ENCODE measurements around the gene TKFC.
"Not testable (repeated sequence)": the region's sequence is repeated elsewhere in the genome, so short reads cannot be mapped to it uniquely, and the experiment has no call there.

TKFC gene

GRCh38 chr11:61368646-61369045 lies 35.6 kb downstream of the TKFC start:
- DNase-seq (ENCODE audit: low read depth): no peak

- DNase-seq (ENCODE audit: low read depth): peak; percentile 94
These were observed 36.6 kb downstream of the TKFC start for GRCh38 chr11:61369372-61370348.

GRCh38 chr11:61370349-61371005 lies 37.4 kb downstream of the TKFC start:
- DNase-seq (ENCODE audit: low read depth): no peak

GRCh38 chr11:61372659-61373420 lies 39.8 kb downstream of the TKFC start:
- DNase-seq (ENCODE audit: low read depth): no peak

GRCh38 chr11:61375761-61376108 lies 42.7 kb downstream of the TKFC start:
- no peak for DNase-seq (ENCODE audit: low read depth)

- DNase-seq (ENCODE audit: low read depth): peak; percentile 78
These were observed 44.6 kb downstream of the TKFC start for GRCh38 chr11:61377461-61378160.

GRCh38 chr11:61378713-61379313 lies 45.8 kb downstream of the TKFC start:
- peak; percentile 96 for DNase-seq (ENCODE audit: low read depth)

GRCh38 chr11:61380884-61381283 lies 47.9 kb downstream of the TKFC start:
- no peak for DNase-seq (ENCODE audit: low read depth)

GRCh38 chr11:61383859-61384258 lies 50.8 kb downstream of the TKFC start:
- not testable (repeated sequence) for DNase-seq (ENCODE audit: low read depth)

- DNase-seq (ENCODE audit: low read depth): peak; percentile 35
These were observed 51.5 kb downstream of the TKFC start for GRCh38 chr11:61384271-61385242.

- DNase-seq (ENCODE audit: low read depth): no peak
These were observed 57.1 kb downstream of the TKFC start for GRCh38 chr11:61390161-61390560.

- DNase-seq (ENCODE audit: low read depth): no peak
These were observed 60.1 kb downstream of the TKFC start for GRCh38 chr11:61392981-61393595.
